K562 (cell line): ENCODE data around the gene GPR4. TPM values are rescaled to one million over a fixed set of nuclear protein-coding genes. Genes with fewer than 3 reads are reported as not detected.
A peak's percentile ranks its signal among the peaks of the same experiment; 100 is the strongest.

ENCODE experiments used
- CEBPG ChIP-seq, 3 experiments: fragments of 200-800 bp in 1 of 3; sonication (Bioruptor generic) in 1 of 3; sonication (generic) in 1 of 3; formaldehyde crosslinking in 1 of 3; IDR thresholded peaks in 2 of 3; conservative IDR thresholded peaks in 1 of 3; 2 replicates each; pipeline versions ENCODE4 v1.6.1 to v1.8.0; 2016 to 2022; ENCODE audit warnings: missing compliant biosample characterization in 2 of 3, missing genetic modification characterization in 2 of 3, mild to moderate bottlenecking in 1 of 3, missing genetic modification reagents in 1 of 3
- CHCHD3 ChIP-seq: fragments of 250-450 bp; sonication (Bioruptor Pico); IDR thresholded peaks from 2 replicates; pipeline ENCODE4 v2.1.2; 2022; ENCODE audit warnings: mild to moderate bottlenecking
- EGR1 ChIP-seq: fragments of 450-650 bp; conservative IDR thresholded peaks from 2 replicates; pipeline ENCODE4 v1.6.1; 2017; ENCODE audit warnings: mild to moderate bottlenecking
- HNRNPK ChIP-seq: fragments of 200-400 bp; formaldehyde crosslinking; IDR thresholded peaks from one replicate; pipeline ENCODE4 v1.6.1; 2018; ENCODE audit warnings: mild to moderate bottlenecking, low read depth, low read length; ENCODE audit not compliant: poor library complexity, severe bottlenecking
- NFATC3 ChIP-seq: fragments of 450-650 bp; IDR thresholded peaks from 2 replicates; pipeline ENCODE4 v1.6.1; 2017; ENCODE audit warnings: mild to moderate bottlenecking
- NFIC ChIP-seq: fragments of 450-650 bp; IDR thresholded peaks from 2 replicates; pipeline ENCODE4 v1.6.1; 2017; ENCODE audit warnings: mild to moderate bottlenecking, inconsistent platforms
- RAD51 ChIP-seq: fragments of 450-650 bp; IDR thresholded peaks from 2 replicates; pipeline ENCODE4 v1.7.1; 2016; ENCODE audit warnings: low read depth, mild to moderate bottlenecking, borderline replicate concordance
- RUNX1 ChIP-seq: sonication (generic); IDR thresholded peaks from 2 replicates; pipeline ENCODE4 v1.6.1; 2016; ENCODE audit warnings: antibody characterized with exemption, low read depth
- SREBF2 ChIP-seq: sonication (generic); formaldehyde crosslinking; IDR thresholded peaks from 2 replicates; pipeline ENCODE4 v1.4.0; 2020; ENCODE audit warnings: mild to moderate bottlenecking, missing genetic modification reagents
- ZBTB40 ChIP-seq, 2 experiments: fragments of 450-650 bp in 1 of 2; sonication (generic) in 1 of 2; formaldehyde crosslinking in 1 of 2; IDR thresholded peaks; 2 replicates each; pipeline versions ENCODE4 v1.7.1 to v1.9.0; 2016 to 2022; ENCODE audit warnings: inconsistent platforms in 1 of 2, mild to moderate bottlenecking in 1 of 2, missing genetic modification reagents in 1 of 2
- ZNF354B ChIP-seq: fragments of 250-450 bp; sonication (Bioruptor Pico); IDR thresholded peaks from 2 replicates; pipeline ENCODE4 v1.4.0; 2020
- ZNF707 ChIP-seq: fragments of 250-450 bp; sonication (Bioruptor Pico); conservative IDR thresholded peaks from 2 replicates; pipeline ENCODE4 v1.8.0; 2022; ENCODE audit warnings: inconsistent platforms, mild to moderate bottlenecking, moderate library complexity
- polyA plus RNA-seq, 8 experiments: library from polyadenylated mRNA; depleted of rRNA in 4 of 8; stranded (reverse) in 5 of 8; unstranded in 3 of 8; fragments of >200 nt; fragmentation: Nextera tagmentation in 2 of 8; fragmentation: Illumina TruSeq in 1 of 8; extraction: Ambion mirVana in 2 of 8; extraction: Trizol in 1 of 8; gene quantifications; 2 replicates each; pipeline versions ENCODE4 v1.2.1 to v1.2.3, GENCODE V29; 2011 to 2014; ENCODE audit warnings: inconsistent platforms in 1 of 8, missing spikeins in 1 of 8
- total RNA-seq, 7 experiments: library from RNA; depleted of rRNA in 6 of 7; stranded (reverse); fragments of >200 nt in 6 of 7; fragmentation: Illumina TruSeq in 2 of 7; extraction: Trizol in 2 of 7; gene quantifications; 2 replicates each; pipeline versions ENCODE4 v1.2.1 to v1.2.3, GENCODE V29; 2011 to 2021; ENCODE audit warnings: low replicate concordance in 1 of 7
- TF ChIP-seq, protein P1 (sequence below): sonication (generic); formaldehyde crosslinking; IDR thresholded peaks from 2 replicates; pipeline ENCODE4 v1.4.0; 2020; ENCODE audit warnings: mild to moderate bottlenecking, missing genetic modification reagents
- TF ChIP-seq, protein P2 (sequence below): fragments of 450-650 bp; formaldehyde crosslinking; IDR thresholded peaks from 2 replicates; pipeline ENCODE4 v1.4.0; 2020; ENCODE audit warnings: mild to moderate bottlenecking

The GPR4 gene
- total and polyA plus RNA-seq, 9 of the 15 experiments (the other 6 are each of a cell fraction or from before 2014, with no cell fraction given): 0.03 to 0.09 (median 0.04) TPM; not detected in 5

GRCh38 chr19:45607071-45608029 is 5.3 kb upstream of the GPR4 start (continued):
- TF ChIP-seq ZBTB40 (IDR thresholded peaks at IDR 0.05) (0 out of 2 replicates have a peak, but pooled peaks have one; percentile 39), ZBTB40 (CRISPR knock-in tag; IDR thresholded peaks at IDR 0.05) (no peak), NFIC (peak; percentile 71), SREBF2 (CRISPR knock-in tag) (0 out of 2 replicates have a peak, but pooled peaks have one; percentile 39), ZNF707 (no peak), RUNX1 (no peak), HNRNPK (no peak), RAD51 (peak; percentile 82), ZNF354B (CRISPR knock-in tag) (no peak), EGR1 (0 out of 2 replicates have a peak, but pooled peaks have one; percentile 17), CHCHD3 (no peak), CEBPG (CRISPR knock-in tag; IDR thresholded peaks at IDR 0.05) (no peak), CEBPG (tag; conservative IDR thresholded peaks at IDR 0.05 in 1 of 2, IDR thresholded peaks at IDR 0.05 in 1 of 2) (no peak), NFATC3 (no peak)
- TF ChIP-seq, protein P1, sequence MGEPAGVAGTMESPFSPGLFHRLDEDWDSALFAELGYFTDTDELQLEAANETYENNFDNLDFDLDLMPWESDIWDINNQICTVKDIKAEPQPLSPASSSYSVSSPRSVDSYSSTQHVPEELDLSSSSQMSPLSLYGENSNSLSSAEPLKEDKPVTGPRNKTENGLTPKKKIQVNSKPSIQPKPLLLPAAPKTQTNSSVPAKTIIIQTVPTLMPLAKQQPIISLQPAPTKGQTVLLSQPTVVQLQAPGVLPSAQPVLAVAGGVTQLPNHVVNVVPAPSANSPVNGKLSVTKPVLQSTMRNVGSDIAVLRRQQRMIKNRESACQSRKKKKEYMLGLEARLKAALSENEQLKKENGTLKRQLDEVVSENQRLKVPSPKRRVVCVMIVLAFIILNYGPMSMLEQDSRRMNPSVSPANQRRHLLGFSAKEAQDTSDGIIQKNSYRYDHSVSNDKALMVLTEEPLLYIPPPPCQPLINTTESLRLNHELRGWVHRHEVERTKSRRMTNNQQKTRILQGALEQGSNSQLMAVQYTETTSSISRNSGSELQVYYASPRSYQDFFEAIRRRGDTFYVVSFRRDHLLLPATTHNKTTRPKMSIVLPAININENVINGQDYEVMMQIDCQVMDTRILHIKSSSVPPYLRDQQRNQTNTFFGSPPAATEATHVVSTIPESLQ (CRISPR knock-in tag): 0 out of 2 replicates have a peak, but pooled peaks have one; percentile 81
- TF ChIP-seq, protein P2, sequence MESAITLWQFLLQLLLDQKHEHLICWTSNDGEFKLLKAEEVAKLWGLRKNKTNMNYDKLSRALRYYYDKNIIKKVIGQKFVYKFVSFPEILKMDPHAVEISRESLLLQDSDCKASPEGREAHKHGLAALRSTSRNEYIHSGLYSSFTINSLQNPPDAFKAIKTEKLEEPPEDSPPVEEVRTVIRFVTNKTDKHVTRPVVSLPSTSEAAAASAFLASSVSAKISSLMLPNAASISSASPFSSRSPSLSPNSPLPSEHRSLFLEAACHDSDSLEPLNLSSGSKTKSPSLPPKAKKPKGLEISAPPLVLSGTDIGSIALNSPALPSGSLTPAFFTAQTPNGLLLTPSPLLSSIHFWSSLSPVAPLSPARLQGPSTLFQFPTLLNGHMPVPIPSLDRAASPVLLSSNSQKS: no peak
